CD4-positive, alpha-beta T cell treated with Interleukin-15 for 4 hours (primary cell): ENCODE data around the gene SST.

Experiments
- DNase-seq: peaks from one replicate; pipeline ENCODE4 v3.0.0-alpha.2; 2020; ENCODE audit warnings: low spot score

SST gene

GRCh38 chr3:187669675-187670504 lies at the start of gene SST:
Gene SST, minus strand, starts transcription at chr3:187670394. Its CDS starts 103 bp downstream, at chr3:187670291.
- no peak for DNase-seq

- no peak for DNase-seq
Measured at GRCh38 chr3:187719628-187720336, 49.6 kb upstream of the SST start.

GRCh38 chr3:187718802-187719201 lies 48.6 kb upstream of the SST start:
- DNase-seq: no peak

- no peak for DNase-seq
Measured at GRCh38 chr3:187717572-187717971, 47.4 kb upstream of the SST start.

- DNase-seq: peak; percentile 84
Measured at GRCh38 chr3:187714404-187714979, 44.3 kb upstream of the SST start.

- peak; percentile 52 for DNase-seq
Measured at GRCh38 chr3:187713504-187713903, 43.3 kb upstream of the SST start.

GRCh38 chr3:187709155-187709554 lies 39.0 kb upstream of the SST start:
- DNase-seq: no peak

GRCh38 chr3:187708696-187709095 lies 38.5 kb upstream of the SST start:
- no peak for DNase-seq

GRCh38 chr3:187706971-187707370 lies 36.8 kb upstream of the SST start:
- no peak for DNase-seq

GRCh38 chr3:187705164-187705563 lies 35.0 kb upstream of the SST start:
- no peak for DNase-seq

GRCh38 chr3:187702507-187703033 lies 32.4 kb upstream of the SST start, which contains the start of gene RTP2:
Gene RTP2, minus strand, starts transcription at chr3:187702557. Its CDS starts 429 bp downstream, at chr3:187702128.
- DNase-seq: no peak

GRCh38 chr3:187700249-187700648 lies 30.1 kb upstream of the SST start:
- DNase-seq: no peak

- DNase-seq: no peak
Measured at GRCh38 chr3:187698499-187699399, 28.6 kb upstream of the SST start.

GRCh38 chr3:187696021-187696420 lies 25.8 kb upstream of the SST start:
- no peak for DNase-seq

- no peak for DNase-seq
Measured at GRCh38 chr3:187695449-187695848, 25.3 kb upstream of the SST start.

- no peak for DNase-seq
Measured at GRCh38 chr3:187694801-187695200, 24.6 kb upstream of the SST start.

- DNase-seq: no peak
Measured at GRCh38 chr3:187693431-187693830, 23.2 kb upstream of the SST start.

- DNase-seq: no peak
Measured at GRCh38 chr3:187689984-187690383, 19.8 kb upstream of the SST start.

GRCh38 chr3:187686621-187687273 lies 16.6 kb upstream of the SST start:
- DNase-seq: no peak

- no peak for DNase-seq
Measured at GRCh38 chr3:187685948-187686347, 15.8 kb upstream of the SST start.

GRCh38 chr3:187684880-187685279 lies 14.7 kb upstream of the SST start:
- no peak for DNase-seq
